GM21381 (cell line): ENCODE results near the gene PCDHGA1.
"Not testable (repeated sequence)": the region's sequence is repeated elsewhere in the genome, so short reads cannot be mapped to it uniquely, and the experiment has no call there.

ENCODE experiments used
- ATAC-seq: cut with Tn5 transposase; IDR thresholded peaks from one replicate; pipeline ENCODE4 v1.9.1; 2021; ENCODE audit warnings: mild to moderate bottlenecking, moderate library complexity; ENCODE audit not compliant: unreplicated experiment

PCDHGA1 gene

GRCh38 chr5:141330299-141331080, at the start of gene PCDHGA1:
Gene PCDHGA1, plus strand, starts transcription at chr5:141330514.
- ATAC-seq = no peak

- ATAC-seq = no peak
Observed at GRCh38 chr5:141298376-141298775, 31.9 kb upstream of the PCDHGA1 start.

GRCh38 chr5:141303756-141304155, 26.6 kb upstream of the PCDHGA1 start, which contains the start of gene SLC25A2:
Gene SLC25A2, minus strand, starts transcription at chr5:141304049. Its CDS starts 184 bp downstream, at chr5:141303865.
- ATAC-seq = no peak

GRCh38 chr5:141306630-141307029, 23.7 kb upstream of the PCDHGA1 start:
- no peak for ATAC-seq

GRCh38 chr5:141313711-141314110, 16.6 kb upstream of the PCDHGA1 start:
- ATAC-seq = no peak

- not testable (repeated sequence) for ATAC-seq
Observed at GRCh38 chr5:141316963-141317362, 13.4 kb upstream of the PCDHGA1 start.

GRCh38 chr5:141319202-141319601, 11.1 kb upstream of the PCDHGA1 start:
- no peak for ATAC-seq

- no peak for ATAC-seq
Observed at GRCh38 chr5:141319699-141320098, 10.6 kb upstream of the PCDHGA1 start.

GRCh38 chr5:141320225-141321169, 9.8 kb upstream of the PCDHGA1 start, which contains the start of gene TAF7:
Gene TAF7, minus strand, starts transcription at chr5:141320784. Its CDS starts 740 bp downstream, at chr5:141320044.
- ATAC-seq = peak; percentile 95

GRCh38 chr5:141322261-141322660, 8.1 kb upstream of the PCDHGA1 start:
- ATAC-seq = no peak

- peak; percentile 56 for ATAC-seq
Observed at GRCh38 chr5:141326088-141326854, 4.0 kb upstream of the PCDHGA1 start.

- no peak for ATAC-seq
Observed at GRCh38 chr5:141328231-141328630, 2.1 kb upstream of the PCDHGA1 start.

GRCh38 chr5:141332571-141332970, 2.3 kb downstream of the PCDHGA1 start:
- not testable (repeated sequence) for ATAC-seq

- ATAC-seq = no peak
Observed at GRCh38 chr5:141338538-141339306, 8.4 kb downstream of the PCDHGA1 start, which contains the start of gene PCDHGA2. Gene PCDHGA2, plus strand, starts transcription at chr5:141338760.

- not testable (repeated sequence) for ATAC-seq
Observed at GRCh38 chr5:141340781-141341354, 10.6 kb downstream of the PCDHGA1 start.

GRCh38 chr5:141342773-141343172, 12.5 kb downstream of the PCDHGA1 start:
- no peak for ATAC-seq

- ATAC-seq = no peak
Observed at GRCh38 chr5:141343242-141343952, 13.1 kb downstream of the PCDHGA1 start, which contains the start of gene PCDHGA3. Gene PCDHGA3, plus strand, starts transcription at chr5:141343829. Its CDS starts 205 bp downstream, at chr5:141344034.

- ATAC-seq = no peak
Observed at GRCh38 chr5:141343953-141344463, 13.7 kb downstream of the PCDHGA1 start.
